ENCODE results near the gene PES1. TPM values are rescaled to one million over a fixed set of nuclear protein-coding genes. Genes with fewer than 3 reads are reported as not detected.
"Not testable (repeated sequence)": the region's sequence is repeated elsewhere in the genome, so short reads cannot be mapped to it uniquely, and the experiment has no call there.

PES1 gene
- total and polyA plus RNA-seq, 2 donors (not counting 1 experiment from before 2014, with no cell fraction given) = 51.2 to 61.3 TPM

DNA sequence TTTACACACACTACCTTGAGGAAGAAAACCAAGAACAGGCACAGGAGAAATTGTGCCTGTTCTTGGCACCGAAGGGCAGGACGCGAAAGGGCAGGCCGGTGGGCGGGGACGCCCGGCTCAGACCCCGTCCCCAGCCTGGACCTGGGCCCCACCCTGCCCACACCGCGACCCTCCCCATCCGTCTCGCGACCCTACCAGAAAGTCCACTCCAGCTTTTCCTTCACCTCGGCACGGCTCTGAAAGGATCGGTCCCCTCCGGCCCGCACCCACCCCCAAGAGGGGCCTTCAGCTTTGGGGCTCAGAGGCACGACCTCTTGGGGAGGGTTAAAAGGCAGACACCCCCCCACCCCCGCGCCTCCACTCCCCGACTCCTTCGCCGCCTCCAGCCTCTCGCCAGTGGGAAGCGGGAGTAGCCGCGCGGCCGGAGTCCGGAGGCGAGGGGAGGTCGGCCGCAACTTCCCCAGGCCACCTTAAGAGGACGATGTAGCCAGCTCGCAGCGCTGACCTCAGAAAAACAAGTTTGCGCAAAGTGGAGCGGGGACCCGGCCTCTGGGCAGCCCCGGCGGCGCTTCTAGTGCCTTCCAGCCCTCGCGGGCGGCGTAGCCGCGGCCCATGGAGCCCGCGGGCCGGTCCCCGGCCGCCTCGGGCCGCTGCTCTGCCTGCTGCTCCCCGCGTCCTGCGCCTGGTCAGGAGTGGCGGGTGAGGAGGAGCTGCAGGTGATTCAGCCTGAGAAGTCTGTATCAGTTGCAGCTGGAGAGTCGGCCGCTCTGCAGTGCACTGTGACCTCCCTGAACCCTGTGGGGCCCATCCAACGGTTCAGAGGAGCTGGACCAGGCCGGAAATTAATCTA lies 49.5 kb downstream of the PES1 start:
- DNase-seq (ENCODE audit: low read depth in 2 of 2) = peak; percentile 5 to 28
- Histone ChIP-seq H3K27ac (ENCODE audit: insufficient read depth, low read length) (no peak overlapping the region), H3K9ac (ENCODE audit: insufficient read depth, low read length) (no peak overlapping the region), H4K20me1 (ENCODE audit: control insufficient read depth, extremely low read depth, insufficient read depth, low read length) (no peaks in the 10 kb centered on the region), H3K4me3 (replicated peaks in 1 of 4; ENCODE audit: control extremely low read depth in 1 of 4, insufficient read depth in 1 of 4, low read depth in 3 of 4, low read length in 4 of 4) (peak overlapping the region in 1 of 4 experiments; percentile 14), H3K27me3 (ENCODE audit: control insufficient read depth, insufficient read depth, low read length) (peaks cover 17% of the 10 kb centered on the region), H3K36me3 (ENCODE audit: control insufficient read depth, insufficient read depth, low read length) (no peaks in the 10 kb centered on the region), H3K9me3 (ENCODE audit: control insufficient read depth, insufficient read depth, low read depth, low read length) (no peaks in the 10 kb centered on the region), H2AFZ (ENCODE audit: low read length) (no peak overlapping the region), H3K4me2 (ENCODE audit: extremely low read depth, insufficient read depth, low read length) (peak overlapping the region; percentile 25), H3K79me2 (ENCODE audit: control insufficient read depth, insufficient read depth, low read length) (no peaks in the 10 kb centered on the region), H3K4me1 (ENCODE audit: control insufficient read depth, extremely low read depth, insufficient read depth, low read length) (no peaks in the 10 kb centered on the region)
- TF ChIP-seq, protein P1, sequence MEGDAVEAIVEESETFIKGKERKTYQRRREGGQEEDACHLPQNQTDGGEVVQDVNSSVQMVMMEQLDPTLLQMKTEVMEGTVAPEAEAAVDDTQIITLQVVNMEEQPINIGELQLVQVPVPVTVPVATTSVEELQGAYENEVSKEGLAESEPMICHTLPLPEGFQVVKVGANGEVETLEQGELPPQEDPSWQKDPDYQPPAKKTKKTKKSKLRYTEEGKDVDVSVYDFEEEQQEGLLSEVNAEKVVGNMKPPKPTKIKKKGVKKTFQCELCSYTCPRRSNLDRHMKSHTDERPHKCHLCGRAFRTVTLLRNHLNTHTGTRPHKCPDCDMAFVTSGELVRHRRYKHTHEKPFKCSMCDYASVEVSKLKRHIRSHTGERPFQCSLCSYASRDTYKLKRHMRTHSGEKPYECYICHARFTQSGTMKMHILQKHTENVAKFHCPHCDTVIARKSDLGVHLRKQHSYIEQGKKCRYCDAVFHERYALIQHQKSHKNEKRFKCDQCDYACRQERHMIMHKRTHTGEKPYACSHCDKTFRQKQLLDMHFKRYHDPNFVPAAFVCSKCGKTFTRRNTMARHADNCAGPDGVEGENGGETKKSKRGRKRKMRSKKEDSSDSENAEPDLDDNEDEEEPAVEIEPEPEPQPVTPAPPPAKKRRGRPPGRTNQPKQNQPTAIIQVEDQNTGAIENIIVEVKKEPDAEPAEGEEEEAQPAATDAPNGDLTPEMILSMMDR (conservative IDR thresholded peaks at IDR 0.05 in 1 of 2, IDR thresholded peaks at IDR 0.05 in 1 of 2; ENCODE audit: low read depth in 1 of 2, low read length in 2 of 2) = no peak
- no peak for TF ChIP-seq EZH2 (IDR thresholded peaks at IDR 0.05; ENCODE audit: low read length, missing control alignments)

DNA sequence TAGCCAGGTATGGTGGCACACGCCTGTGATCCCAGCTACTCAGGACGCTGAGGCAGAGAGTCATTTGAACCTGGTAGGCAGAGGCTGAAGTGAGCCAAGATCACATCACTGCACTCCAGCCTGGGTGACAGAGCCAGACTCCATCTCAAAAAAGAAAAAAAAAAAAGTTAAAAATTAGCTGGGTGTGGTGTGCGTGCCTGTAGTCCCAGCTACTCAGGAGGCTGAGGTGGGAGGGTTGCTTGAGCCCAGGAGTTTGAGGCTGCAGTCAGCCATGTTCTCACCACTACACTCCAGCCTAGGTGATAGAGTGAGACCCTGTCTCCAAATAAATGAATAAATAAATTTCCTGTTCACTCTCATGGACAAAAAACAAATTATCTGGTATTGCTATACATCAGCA lies 50.2 kb downstream of the PES1 start:
- H3K36me3 ChIP-seq (ENCODE audit: control insufficient read depth, insufficient read depth, low read length); H3K27ac ChIP-seq (ENCODE audit: insufficient read depth, low read length); DNase-seq (ENCODE audit: low read depth in 2 of 2); H3K9me3 ChIP-seq (ENCODE audit: control insufficient read depth, insufficient read depth, low read depth, low read length); H3K79me2 ChIP-seq (ENCODE audit: control insufficient read depth, insufficient read depth, low read length); H4K20me1 ChIP-seq (ENCODE audit: control insufficient read depth, extremely low read depth, insufficient read depth, low read length); H3K4me1 ChIP-seq (ENCODE audit: control insufficient read depth, extremely low read depth, insufficient read depth, low read length); H3K4me2 ChIP-seq (ENCODE audit: extremely low read depth, insufficient read depth, low read length); H3K4me3 ChIP-seq (replicated peaks in 1 of 4; ENCODE audit: control extremely low read depth in 1 of 4, insufficient read depth in 1 of 4, low read depth in 3 of 4, low read length in 4 of 4); H3K9ac ChIP-seq (ENCODE audit: insufficient read depth, low read length); H2AFZ ChIP-seq (ENCODE audit: low read length): not testable (repeated sequence)
- peaks cover 17% of the 10 kb centered on the region for H3K27me3 ChIP-seq (ENCODE audit: control insufficient read depth, insufficient read depth, low read length)

DNA sequence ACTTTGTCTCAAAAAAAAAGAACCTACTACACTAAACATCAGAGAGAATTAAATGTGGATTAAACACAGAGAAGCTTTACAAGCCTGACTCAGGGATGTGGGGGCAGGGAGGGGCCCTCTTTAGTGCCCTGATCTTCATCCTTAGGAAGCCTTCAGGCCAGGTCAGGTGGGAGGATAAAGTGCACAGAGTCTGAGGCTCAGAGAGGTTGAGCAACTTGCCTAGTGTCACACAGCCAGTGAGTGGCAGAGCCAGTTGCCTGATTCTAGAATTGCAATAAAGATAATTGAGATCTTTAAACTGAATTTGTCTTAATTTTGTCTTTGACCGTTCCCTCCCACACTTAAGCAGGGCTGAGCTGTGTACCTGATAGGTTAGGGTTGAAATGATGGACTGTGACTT lies 52.3 kb downstream of the PES1 start:
- H3K9me3 ChIP-seq (ENCODE audit: control insufficient read depth, insufficient read depth, low read depth, low read length) = no peaks in the 10 kb centered on the region
- no peaks in the 10 kb centered on the region for H3K4me1 ChIP-seq (ENCODE audit: control insufficient read depth, extremely low read depth, insufficient read depth, low read length)
- H3K9ac ChIP-seq (ENCODE audit: insufficient read depth, low read length) = no peak overlapping the region
- H3K4me2 ChIP-seq (ENCODE audit: extremely low read depth, insufficient read depth, low read length) = no peak overlapping the region
- no peaks in the 10 kb centered on the region for H4K20me1 ChIP-seq (ENCODE audit: control insufficient read depth, extremely low read depth, insufficient read depth, low read length)
- TF ChIP-seq, protein P1 (conservative IDR thresholded peaks at IDR 0.05 in 1 of 2, IDR thresholded peaks at IDR 0.05 in 1 of 2; ENCODE audit: low read depth in 1 of 2, low read length in 2 of 2) = no peak
- TF ChIP-seq EZH2 (IDR thresholded peaks at IDR 0.05; ENCODE audit: low read length, missing control alignments) = no peak
- peaks cover 17% of the 10 kb centered on the region for H3K27me3 ChIP-seq (ENCODE audit: control insufficient read depth, insufficient read depth, low read length)
- no peak overlapping the region for H3K27ac ChIP-seq (ENCODE audit: insufficient read depth, low read length)
- H3K79me2 ChIP-seq (ENCODE audit: control insufficient read depth, insufficient read depth, low read length) = no peaks in the 10 kb centered on the region
- no peak for DNase-seq (ENCODE audit: low read depth in 2 of 2)
- H3K4me3 ChIP-seq (replicated peaks in 1 of 4; ENCODE audit: control extremely low read depth in 1 of 4, insufficient read depth in 1 of 4, low read depth in 3 of 4, low read length in 4 of 4) = no peak overlapping the region
- no peak overlapping the region for H2AFZ ChIP-seq (ENCODE audit: low read length)
- H3K36me3 ChIP-seq (ENCODE audit: control insufficient read depth, insufficient read depth, low read length) = no peaks in the 10 kb centered on the region

All from fibroblast of lung (primary cell).